ENCODE results near the gene RPS10. TPM values are rescaled to one million over a fixed set of nuclear protein-coding genes. Genes with fewer than 3 reads are reported as not detected.

The RPS10 gene
- 1,229 TPM for total RNA-seq

DNA sequence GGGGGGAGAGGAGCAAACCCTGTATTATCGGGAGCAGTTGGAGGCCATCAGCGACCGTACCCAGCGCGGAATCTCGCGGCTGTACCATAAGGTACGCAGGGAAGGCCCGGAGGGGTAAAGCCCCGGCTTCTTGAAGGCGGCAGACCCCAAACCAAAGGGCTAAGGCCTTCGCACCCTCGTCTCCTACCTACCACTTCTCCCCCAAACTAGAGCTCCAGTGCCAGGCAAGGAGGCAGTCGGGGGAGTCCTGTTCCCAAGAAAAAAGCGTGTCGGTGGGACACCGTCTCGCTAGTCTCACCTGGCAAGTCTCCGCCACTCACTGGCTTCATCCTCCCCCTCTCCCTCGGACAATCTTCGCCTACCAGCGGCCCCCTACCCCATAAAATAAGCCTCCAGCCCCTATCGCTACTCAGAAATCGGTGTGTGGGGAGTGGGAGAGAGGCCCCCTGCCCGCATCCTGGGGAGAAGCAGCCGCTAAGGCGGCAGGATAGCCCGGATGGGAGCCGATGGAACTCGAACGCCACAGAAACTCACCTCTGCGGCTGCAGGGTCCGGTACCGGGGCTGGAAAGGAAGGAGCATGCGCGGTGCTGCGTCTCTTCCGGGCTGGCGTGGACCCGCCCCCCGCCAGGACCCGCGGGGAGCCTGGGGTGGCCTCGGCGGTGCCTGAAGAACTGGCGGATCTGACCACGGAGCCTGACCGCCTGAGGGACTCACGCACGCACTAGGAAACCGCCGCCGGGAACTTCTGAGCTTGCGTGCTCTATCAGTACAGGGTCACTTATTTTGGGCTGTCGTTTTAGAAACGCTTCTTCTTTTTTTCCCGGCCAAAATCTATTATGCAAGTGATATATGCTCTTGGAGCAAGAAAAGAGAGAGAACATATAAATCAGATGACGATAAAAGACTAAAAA, at the start of gene RPS10:
TSS of gene RPS10 (minus strand) at position 572 of the 913 bp plus-strand sequence. CDS start 848 bp downstream, outside the sequence.

GRCh38 chr6:34465531-34466241, 39.8 kb upstream of the RPS10 start, which contains the start of gene PACSIN1:
Gene PACSIN1 (plus strand): TSS chr6:34466076. CDS start chr6:34526306, 60,230 bp downstream.

DNA sequence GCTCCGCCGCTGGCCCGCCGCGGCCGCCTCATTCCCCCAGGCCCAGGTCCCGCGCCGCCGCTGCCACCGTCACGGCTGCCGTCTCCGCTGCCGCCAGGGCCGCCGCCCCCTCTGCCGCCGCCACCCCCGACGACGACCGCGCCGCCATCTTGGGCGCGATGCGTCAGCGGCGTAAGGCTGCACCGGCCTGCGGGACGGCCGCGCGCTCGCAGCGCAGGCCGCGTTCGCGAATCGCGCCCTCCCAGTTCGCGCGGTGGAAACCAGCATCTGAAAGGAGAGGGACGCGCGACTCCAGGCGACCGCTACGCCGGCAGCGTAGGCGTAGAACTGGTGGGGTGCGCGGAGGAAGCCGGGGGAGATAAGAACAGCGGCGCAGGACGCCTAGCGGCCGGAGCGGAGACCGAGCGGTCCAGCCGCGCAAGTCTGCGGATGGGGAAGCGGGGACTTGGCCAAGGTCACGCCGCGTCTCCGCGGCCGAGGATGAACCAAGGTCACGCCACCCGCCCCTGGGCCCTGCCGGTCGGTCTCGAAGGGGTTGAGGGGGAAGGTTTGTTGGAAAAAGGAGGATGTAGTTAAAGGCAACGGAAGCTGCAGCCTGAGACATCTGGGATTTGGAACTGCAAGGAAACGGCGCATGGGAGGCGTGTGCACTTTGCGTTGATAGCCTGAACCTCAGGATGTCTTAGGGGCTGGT, 33.2 kb downstream of the RPS10 start, which contains the start of gene NUDT3:
TSS of gene NUDT3 (minus strand) at position 173 of the 694 bp plus-strand sequence. CDS start 307 bp downstream, outside the sequence.

Other genes with a start within 250 kb of the RPS10 start
- 48.7 TPM for gene HMGA1, start 189.2 kb downstream of the RPS10 start, total RNA-seq
- 13.6 TPM for gene SMIM29, start 177.1 kb downstream of the RPS10 start, total RNA-seq
- gene NUDT3, start 33.4 kb downstream of the RPS10 start, total RNA-seq, result 78.5 TPM
- gene PACSIN1, start 40.0 kb upstream of the RPS10 start, total RNA-seq, result 32.2 TPM
- 1.8 TPM for gene SPDEF, start 130.3 kb upstream of the RPS10 start, total RNA-seq